OCI-LY7 (cell line): ENCODE data around the gene GNG14. TPM values are rescaled to one million over a fixed set of nuclear protein-coding genes. Genes with fewer than 3 reads are reported as not detected.

Source experiments
- Bru-seq: library from RNA; stranded (reverse); fragments of 400-500 nt; gene quantifications from one replicate; lab custom pipeline; 2021; lab: Mats Ljungman, UMichigan
- BruChase-seq, 2 experiments: library from RNA; stranded (reverse); fragments of 400-500 nt; gene quantifications; one replicate each; lab custom pipeline; 2021; lab: Mats Ljungman, UMichigan
- BruUV-seq: library from RNA; stranded (reverse); fragments of 400-500 nt; replicated peaks from 2 replicates; lab custom pipeline; 2021; lab: Mats Ljungman, UMichigan
- CTCF ChIA-PET: fragments of 300-600 bp; sonication (Branson Sonifier 250); formaldehyde crosslinking; loops from one replicate; lab custom pipeline; 2022; ENCODE audit warnings: antibody characterized with exemption; ENCODE audit not compliant: unreplicated experiment; lab: Charles Lee
- POLR2A ChIA-PET: fragments of 300-600 bp; sonication (Branson Sonifier 250); formaldehyde crosslinking; loops from one replicate; lab custom pipeline; 2022; ENCODE audit warnings: antibody characterized with exemption; lab: Charles Lee
- DNase-seq: peaks from one replicate; pipeline ENCODE4 v3.0.0-alpha.2; 2015; ENCODE audit warnings: low spot score
- H2AFZ ChIP-seq: fragments of 200-600 bp; sonication (generic), shearing (Covaris generic); 2 replicates; pipeline ENCODE4 v1.6.1; 2014; ENCODE audit warnings: mild to moderate bottlenecking, antibody characterized with exemption, low read length, moderate library complexity
- H3K27ac ChIP-seq: fragments of 200-600 bp; sonication (generic); 2 replicates; pipeline ENCODE4 v1.5.1; 2014; ENCODE audit warnings: mixed run types, low read depth, mild to moderate bottlenecking, moderate library complexity, low read length, inconsistent platforms; ENCODE audit not compliant: poor library complexity, severe bottlenecking
- H3K36me3 ChIP-seq: fragments of 200-600 bp; sonication (generic); 2 replicates; pipeline ENCODE4 v1.6.1; 2014; ENCODE audit warnings: mild to moderate bottlenecking, antibody characterized with exemption, low read length, moderate library complexity, mixed read lengths; ENCODE audit not compliant: insufficient read depth
- H3K4me1 ChIP-seq: fragments of 200-600 bp; sonication (generic); 2 replicates; pipeline ENCODE4 v1.5.1; 2014; ENCODE audit warnings: mild to moderate bottlenecking, low read length; ENCODE audit not compliant: insufficient read depth, poor library complexity, severe bottlenecking
- H3K4me2 ChIP-seq: fragments of 200-600 bp; sonication (generic); 2 replicates; pipeline ENCODE4 v1.6.1; 2014; ENCODE audit warnings: mild to moderate bottlenecking, low read length
- H3K4me3 ChIP-seq: fragments of 200-600 bp; sonication (generic); 2 replicates; pipeline ENCODE4 v1.5.1; 2014; ENCODE audit warnings: mild to moderate bottlenecking, low read depth, low read length; ENCODE audit not compliant: poor library complexity, severe bottlenecking
- H3K79me2 ChIP-seq: fragments of 200-600 bp; sonication (generic); 2 replicates; pipeline ENCODE4 v1.6.1; 2016; ENCODE audit warnings: low read depth, mild to moderate bottlenecking, low read length, moderate library complexity, mixed read lengths; ENCODE audit not compliant: insufficient read depth
- H3K9me2 ChIP-seq: fragments of 200-600 bp; sonication (generic); 2 replicates; pipeline ENCODE4 v1.6.1; 2016; ENCODE audit warnings: mild to moderate bottlenecking, low read length, mixed read lengths; ENCODE audit not compliant: insufficient read depth
- H3K9me3 ChIP-seq: fragments of 200-600 bp; sonication (generic); 2 replicates; pipeline ENCODE4 v1.6.1; 2014; ENCODE audit warnings: mild to moderate bottlenecking, mixed run types, low read length, mixed read lengths
- H4K20me1 ChIP-seq: fragments of 200-600 bp; sonication (generic); 2 replicates; pipeline ENCODE4 v1.6.1; 2014; ENCODE audit warnings: mild to moderate bottlenecking, antibody characterized with exemption, low read length, moderate library complexity, mixed read lengths; ENCODE audit not compliant: insufficient read depth
- EZH2phosphoT487 ChIP-seq: fragments of 200-600 bp; sonication (generic); IDR thresholded peaks from 2 replicates; pipeline ENCODE4 v1.6.1; 2018; ENCODE audit warnings: low read depth, borderline replicate concordance, mild to moderate bottlenecking, mixed run types, antibody characterized with exemption, low read length, moderate library complexity, mixed read lengths
- intact Hi-C: fragments of 100-400 bp; cut with micrococcal nuclease; formaldehyde crosslinking; loops from one replicate; pipeline ENCODE4 v1.10.0; 2022; ENCODE audit not compliant: unreplicated experiment
- long read RNA-seq: library from polyadenylated mRNA; stranded (forward); transcript quantifications from one replicate; pipeline ENCODE4 v2.0.0, GENCODE V29; 2022
- total RNA-seq, 2 experiments: library from RNA; depleted of rRNA in 1 of 2; stranded (reverse); fragments of >200 nt in 1 of 2; shearing (Covaris generic) in 1 of 2; gene quantifications; 2 replicates each; pipeline ENCODE4 v1.2.3, GENCODE V29; 2014 to 2022
- TF ChIP-seq, protein P1 (sequence below): fragments of 200-600 bp; sonication (generic); conservative IDR thresholded peaks from 2 replicates; pipeline ENCODE4 v1.5.1; 2014; ENCODE audit warnings: mild to moderate bottlenecking, antibody characterized with exemption, low read length, moderate library complexity, mixed read lengths

The GNG14 gene
- total RNA-seq (2014; rRNA removed; shearing (Covaris generic)), result not detected in 2 replicates
- 0.93 TPM in 1 of 2 replicates, not detected in the other for total RNA-seq (2022)
- not detected for Bru-seq, nascent RNA
- not detected for BruChase-seq, experiment 1, labeled RNA remaining after a 6-hour chase
- BruChase-seq, experiment 2, labeled RNA remaining after a 2-hour chase, result percentile 25 among the genes with signal in this experiment
- long read RNA-seq, result 0 reads

DNA sequence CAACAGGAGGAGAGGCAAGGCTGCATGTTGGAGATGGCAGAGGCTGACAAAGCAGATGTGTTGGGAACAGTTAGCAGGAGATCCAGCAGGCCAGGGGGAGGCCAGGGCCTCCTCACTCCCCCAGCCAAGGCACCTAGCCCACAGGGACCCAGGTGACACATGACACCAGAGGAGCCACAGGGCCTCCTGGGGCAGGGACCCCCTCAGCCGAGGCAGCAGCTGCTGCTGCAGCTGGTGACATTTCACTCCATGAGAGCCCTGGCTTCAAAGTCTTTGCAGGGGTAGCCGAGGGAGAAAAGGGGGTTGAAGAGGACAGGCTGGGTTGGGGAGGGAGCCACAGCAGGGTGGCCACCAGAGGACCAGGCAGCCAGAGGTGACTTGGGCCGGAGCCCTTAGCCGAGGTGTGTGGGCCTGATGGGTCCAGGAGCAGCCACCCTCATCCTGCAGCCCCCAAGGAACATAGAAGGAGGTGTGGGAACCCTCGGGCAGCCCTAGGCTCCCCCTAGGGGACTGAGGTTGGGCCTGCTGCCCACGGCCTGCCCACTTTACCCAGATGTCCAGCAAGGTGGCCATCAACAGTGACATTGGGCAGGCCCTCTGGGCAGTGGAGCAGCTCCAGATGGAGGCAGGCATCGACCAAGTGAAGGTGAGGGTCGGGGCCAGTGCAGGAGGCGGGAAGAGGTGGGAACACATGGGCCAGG, at the start of gene GNG14:
GNG14 (plus strand) TSS at position 503 of the 701 bp plus-strand sequence; CDS start at position 554, 51 bp downstream.
- H3K27ac ChIP-seq, result no peak within 1 kb of the TSS
- H3K9me3 ChIP-seq, result no peaks in the 10 kb centered on the region
- TF ChIP-seq EZH2phosphoT487, result no peak
- TF ChIP-seq, protein P1, sequence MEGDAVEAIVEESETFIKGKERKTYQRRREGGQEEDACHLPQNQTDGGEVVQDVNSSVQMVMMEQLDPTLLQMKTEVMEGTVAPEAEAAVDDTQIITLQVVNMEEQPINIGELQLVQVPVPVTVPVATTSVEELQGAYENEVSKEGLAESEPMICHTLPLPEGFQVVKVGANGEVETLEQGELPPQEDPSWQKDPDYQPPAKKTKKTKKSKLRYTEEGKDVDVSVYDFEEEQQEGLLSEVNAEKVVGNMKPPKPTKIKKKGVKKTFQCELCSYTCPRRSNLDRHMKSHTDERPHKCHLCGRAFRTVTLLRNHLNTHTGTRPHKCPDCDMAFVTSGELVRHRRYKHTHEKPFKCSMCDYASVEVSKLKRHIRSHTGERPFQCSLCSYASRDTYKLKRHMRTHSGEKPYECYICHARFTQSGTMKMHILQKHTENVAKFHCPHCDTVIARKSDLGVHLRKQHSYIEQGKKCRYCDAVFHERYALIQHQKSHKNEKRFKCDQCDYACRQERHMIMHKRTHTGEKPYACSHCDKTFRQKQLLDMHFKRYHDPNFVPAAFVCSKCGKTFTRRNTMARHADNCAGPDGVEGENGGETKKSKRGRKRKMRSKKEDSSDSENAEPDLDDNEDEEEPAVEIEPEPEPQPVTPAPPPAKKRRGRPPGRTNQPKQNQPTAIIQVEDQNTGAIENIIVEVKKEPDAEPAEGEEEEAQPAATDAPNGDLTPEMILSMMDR, result no peak
- POLR2A ChIA-PET, result interaction anchor here (0.7 kb wide), 1 partner anchor 134 kb away, joined by 7 read pairs; no protein-coding TSS in a partner anchor
- H3K4me1 ChIP-seq, result no peaks in the 10 kb centered on the region
- DNase-seq, result no peak
- CTCF ChIA-PET, result no interaction called here
- BruUV-seq, result no TSS peak
- intact Hi-C loops, result no loop called here
- no peaks in the 10 kb centered on the region for H3K36me3 ChIP-seq
- H2AFZ ChIP-seq, result no peak within 1 kb of the TSS
- no peaks in the 10 kb centered on the region for H3K79me2 ChIP-seq
- no peak within 1 kb of the TSS for H3K4me2 ChIP-seq
- no peaks in the 10 kb centered on the region for H4K20me1 ChIP-seq
- H3K4me3 ChIP-seq, result no peak within 1 kb of the TSS
- H3K9me2 ChIP-seq, result no peaks in the 10 kb centered on the region

DNA sequence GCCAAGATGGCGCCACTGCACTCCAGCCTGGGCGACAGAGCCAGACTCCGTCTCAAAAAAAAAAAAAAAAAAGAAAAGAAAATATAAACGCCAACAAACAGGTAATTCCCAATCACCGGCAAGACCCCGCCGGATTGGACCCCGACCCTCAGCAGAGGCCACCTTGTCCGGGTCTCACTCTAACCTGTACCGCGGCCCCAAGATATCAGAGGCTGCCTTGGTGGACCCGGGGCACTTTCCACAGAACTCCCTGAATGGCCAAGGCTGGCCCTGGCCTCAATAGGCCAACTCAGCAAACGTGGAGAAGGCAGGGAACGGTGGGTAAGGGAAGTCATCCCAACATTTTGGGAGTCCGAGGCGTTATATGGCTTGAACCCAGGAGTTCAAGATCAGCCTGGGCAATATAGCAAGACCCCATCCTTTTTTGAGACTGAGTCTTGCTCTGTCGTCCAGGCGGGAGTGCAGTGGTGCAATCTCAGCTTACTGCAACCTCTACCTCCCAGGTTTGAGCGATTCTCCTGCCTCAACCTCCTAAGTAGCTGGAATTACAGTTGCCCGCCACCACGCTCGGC, 49.1 kb upstream of the GNG14 start:
- ChIA-PET CTCF (no interaction called here), POLR2A (no interaction called here)
- no peaks in the 10 kb centered on the region; the same call in 1 of the 2 replicates for H4K20me1 ChIP-seq
- H3K4me3 ChIP-seq, result no peak overlapping the region
- peaks cover 6% of the 10 kb centered on the region for H3K4me1 ChIP-seq
- H3K36me3 ChIP-seq, result no peaks in the 10 kb centered on the region
- no peak overlapping the region for H3K27ac ChIP-seq
- H3K4me2 ChIP-seq, result no peak overlapping the region
- no peak overlapping the region for H2AFZ ChIP-seq
- DNase-seq, result no peak
- H3K9me3 ChIP-seq, result no peaks in the 10 kb centered on the region
- TF ChIP-seq, protein P1, result no peak
- no peak for TF ChIP-seq EZH2phosphoT487
- no peaks in the 10 kb centered on the region for H3K9me2 ChIP-seq
- intact Hi-C loops, result no loop called here
- H3K79me2 ChIP-seq, result no peaks in the 10 kb centered on the region
- BruUV-seq, result no TSS peak
